ENCODE results near the gene STX8.

The STX8 gene

GRCh38 chr17:9509236-9509816 is 66.3 kb downstream of the STX8 start:
- Histone ChIP-seq H3K27ac (no peak overlapping the region), H3K4me3 (no peak overlapping the region)
- TF ChIP-seq CTCF (IDR thresholded peaks at IDR 0.05) = no peak
- DNase-seq (ENCODE audit: low spot score) = no peak

- TF ChIP-seq CTCF (IDR thresholded peaks at IDR 0.05) = no peak
- no peak overlapping the region for H3K4me3 ChIP-seq
- DNase-seq (ENCODE audit: low spot score) = no peak
- H3K27ac ChIP-seq = no peak overlapping the region
Measured at GRCh38 chr17:9499041-9499440, 76.6 kb downstream of the STX8 start.

- no peak overlapping the region for H3K4me3 ChIP-seq
- DNase-seq (ENCODE audit: low spot score) = no peak
Measured at GRCh38 chr17:9498490-9498889, 77.1 kb downstream of the STX8 start.

GRCh38 chr17:9488556-9488955 is 87.1 kb downstream of the STX8 start:
- Histone ChIP-seq H3K4me3 (no peak overlapping the region), H3K27ac (no peak overlapping the region)
- no peak for TF ChIP-seq CTCF (IDR thresholded peaks at IDR 0.05)
- DNase-seq (ENCODE audit: low spot score) = no peak

More at GRCh38 chr17:9498490-9498889, 77.1 kb downstream of the STX8 start:
- no peak for TF ChIP-seq CTCF (IDR thresholded peaks at IDR 0.05)
- H3K27ac ChIP-seq = no peak overlapping the region

- H3K27ac ChIP-seq = no peak overlapping the region
- H3K4me3 ChIP-seq = no peak overlapping the region
- TF ChIP-seq CTCF (IDR thresholded peaks at IDR 0.05) = no peak
- DNase-seq (ENCODE audit: low spot score) = no peak
Measured at GRCh38 chr17:9487406-9487805, 88.2 kb downstream of the STX8 start.

- Histone ChIP-seq H3K4me3 (no peak overlapping the region), H3K27ac (no peak overlapping the region)
- no peak for TF ChIP-seq CTCF (IDR thresholded peaks at IDR 0.05)
- no peak for DNase-seq (ENCODE audit: low spot score)
Measured at GRCh38 chr17:9484789-9485188, 90.8 kb downstream of the STX8 start.

- H3K27ac ChIP-seq = no peak overlapping the region
- no peak for DNase-seq (ENCODE audit: low spot score)
- TF ChIP-seq CTCF (IDR thresholded peaks at IDR 0.05) = no peak
- H3K4me3 ChIP-seq = no peak overlapping the region
Measured at GRCh38 chr17:9479964-9480363, 95.7 kb downstream of the STX8 start.

Data from coronary artery (tissue), 2 donors.